ENCODE measurements around the gene CAND1. TPM values are rescaled to one million over a fixed set of nuclear protein-coding genes. Genes with fewer than 3 reads are reported as not detected.

The CAND1 gene
- total and polyA plus RNA-seq, 12 donors = 10.2 to 57.2 (median 35.4) TPM

DNA sequence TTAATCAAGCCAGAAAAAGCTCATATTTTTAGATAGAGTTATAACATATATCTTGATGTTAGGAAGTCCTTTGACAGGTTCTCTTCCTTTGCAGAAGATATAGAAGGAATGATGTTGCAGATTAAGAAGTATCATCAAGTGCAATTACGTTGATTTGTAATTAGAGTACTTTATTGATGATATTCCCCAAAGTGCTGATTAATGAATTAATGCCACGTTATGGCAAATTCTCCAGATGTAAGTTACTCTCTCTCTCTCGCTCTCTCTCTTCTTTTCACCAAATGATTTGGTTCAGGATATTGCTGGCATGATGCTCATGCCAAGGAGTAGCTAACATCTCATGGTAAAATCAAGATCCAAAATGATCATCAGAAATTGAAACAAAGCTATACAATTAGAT is 18.1 kb upstream of the CAND1 start:
- Histone ChIP-seq H3K4me3 (no peak overlapping the region), H3K27ac (no peak overlapping the region), H3K36me3 (no peaks in the 10 kb centered on the region), H3K9me3 (no peaks in the 10 kb centered on the region), H3K27me3 (peaks cover 0 to 6% (median 0%) of the 10 kb centered on the region in 7 donors), H3K4me1 (no peaks in the 10 kb centered on the region)
- DNase-seq (no peak), ATAC-seq (no peak)
- WGBS, 2 donors = 73 to 89% methylated on average over 3 of the region's 3 CpGs
- intact Hi-C loops (cut with DNase I) = no loop called here
- TF ChIP-seq, protein P1, sequence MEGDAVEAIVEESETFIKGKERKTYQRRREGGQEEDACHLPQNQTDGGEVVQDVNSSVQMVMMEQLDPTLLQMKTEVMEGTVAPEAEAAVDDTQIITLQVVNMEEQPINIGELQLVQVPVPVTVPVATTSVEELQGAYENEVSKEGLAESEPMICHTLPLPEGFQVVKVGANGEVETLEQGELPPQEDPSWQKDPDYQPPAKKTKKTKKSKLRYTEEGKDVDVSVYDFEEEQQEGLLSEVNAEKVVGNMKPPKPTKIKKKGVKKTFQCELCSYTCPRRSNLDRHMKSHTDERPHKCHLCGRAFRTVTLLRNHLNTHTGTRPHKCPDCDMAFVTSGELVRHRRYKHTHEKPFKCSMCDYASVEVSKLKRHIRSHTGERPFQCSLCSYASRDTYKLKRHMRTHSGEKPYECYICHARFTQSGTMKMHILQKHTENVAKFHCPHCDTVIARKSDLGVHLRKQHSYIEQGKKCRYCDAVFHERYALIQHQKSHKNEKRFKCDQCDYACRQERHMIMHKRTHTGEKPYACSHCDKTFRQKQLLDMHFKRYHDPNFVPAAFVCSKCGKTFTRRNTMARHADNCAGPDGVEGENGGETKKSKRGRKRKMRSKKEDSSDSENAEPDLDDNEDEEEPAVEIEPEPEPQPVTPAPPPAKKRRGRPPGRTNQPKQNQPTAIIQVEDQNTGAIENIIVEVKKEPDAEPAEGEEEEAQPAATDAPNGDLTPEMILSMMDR (IDR thresholded peaks at IDR 0.05) = no peak

DNA sequence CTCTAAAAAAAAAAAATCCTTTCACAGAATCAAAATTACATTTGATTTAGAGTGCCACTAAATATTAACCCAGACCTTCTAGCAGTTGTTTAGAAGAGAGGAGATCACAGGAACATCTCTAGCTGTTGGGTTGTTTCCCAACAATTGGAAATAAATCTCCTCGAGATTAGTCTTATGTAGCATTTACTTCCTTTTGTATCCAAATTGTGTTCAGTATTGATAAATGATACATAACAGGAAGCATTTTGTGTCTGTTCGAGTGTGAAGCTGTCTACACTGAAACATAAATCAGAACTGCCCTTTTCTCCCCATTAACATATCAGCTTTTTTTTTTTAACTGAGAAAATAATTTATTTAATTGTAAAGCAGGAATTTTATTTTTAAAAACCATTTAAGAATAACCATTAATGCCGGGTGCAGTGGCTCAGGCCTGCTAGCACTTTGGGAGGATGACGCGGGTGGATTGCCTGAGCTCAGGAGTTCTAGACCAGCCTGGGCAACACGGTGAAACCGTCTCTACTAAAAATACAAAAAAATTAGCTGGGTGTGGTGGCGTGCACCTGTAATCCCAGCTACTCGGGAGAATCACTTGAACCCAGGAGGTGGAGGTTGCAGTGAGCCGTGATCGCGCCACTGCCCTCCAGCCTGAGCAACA is 14.7 kb upstream of the CAND1 start:
- intact Hi-C loops (cut with DNase I) = no loop called here
- DNase-seq = no peak

DNA sequence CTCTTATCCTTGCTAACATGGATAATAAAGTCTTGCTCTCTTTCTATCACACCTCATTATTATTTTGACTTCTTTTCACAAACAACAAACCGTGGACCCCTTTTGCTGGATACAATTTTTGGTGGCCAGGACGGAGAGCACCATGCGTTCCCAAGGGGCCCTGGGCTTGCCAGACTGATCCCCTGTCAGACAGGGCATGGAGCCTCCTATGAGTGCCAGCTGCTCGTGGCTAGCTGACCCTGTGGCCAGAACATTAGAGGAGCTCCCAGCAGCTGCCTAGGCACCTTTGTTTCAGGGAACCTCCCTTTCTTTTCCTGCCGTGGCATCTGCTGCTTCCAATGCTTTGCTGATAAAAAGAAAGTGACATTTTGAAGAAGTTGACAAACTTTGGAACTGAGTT is 12.5 kb upstream of the CAND1 start:
- no peaks in the 10 kb centered on the region for H3K36me3 ChIP-seq
- TF ChIP-seq, protein P1 (IDR thresholded peaks at IDR 0.05) = no peak
- intact Hi-C loops (cut with DNase I) = no loop called here
- no peak for DNase-seq
- no peak for ATAC-seq
- H3K4me1 ChIP-seq = no peaks in the 10 kb centered on the region
- H3K27ac ChIP-seq = no peak overlapping the region
- no peak overlapping the region for H3K4me3 ChIP-seq
- 70 to 72% methylated on average over 5 of the region's 5 CpGs for WGBS, 2 donors
- no peaks in the 10 kb centered on the region for H3K9me3 ChIP-seq
- H3K27me3 ChIP-seq = peaks cover 0 to 6% (median 0%) of the 10 kb centered on the region in 7 donors

More for the DNA sequence above, 14.7 kb upstream of the CAND1 start:
- TF ChIP-seq, protein P1 (IDR thresholded peaks at IDR 0.05) = no peak
- Histone ChIP-seq H3K27me3 (peaks cover 0 to 6% (median 0%) of the 10 kb centered on the region in 7 donors), H3K9me3 (no peaks in the 10 kb centered on the region), H3K36me3 (no peaks in the 10 kb centered on the region), H3K4me3 (no peak overlapping the region), H3K27ac (no peak overlapping the region), H3K4me1 (no peaks in the 10 kb centered on the region)
- 89 to 90% methylated on average over 12 of the region's 12 CpGs for WGBS, 2 donors
- no peak for ATAC-seq

DNA sequence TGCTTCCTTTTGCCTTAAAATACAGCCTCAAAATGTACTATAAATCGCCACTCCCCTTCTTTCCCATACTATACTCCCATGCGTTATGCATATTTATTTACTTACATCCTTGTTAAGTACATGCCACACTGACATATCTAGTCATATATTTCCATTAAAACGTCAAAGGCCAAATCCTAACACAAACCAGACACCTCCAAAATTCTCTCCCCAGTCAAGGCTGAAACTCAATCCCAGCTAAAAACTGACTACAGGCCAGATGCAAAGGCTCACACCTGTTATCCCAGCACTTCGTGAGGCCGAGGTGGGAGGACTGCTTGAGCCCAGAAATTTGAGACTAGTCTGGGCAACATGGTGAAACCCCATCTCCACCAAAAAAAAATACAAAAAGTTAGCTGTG is 5.7 kb upstream of the CAND1 start:
- ATAC-seq = no peak
- intact Hi-C loops (cut with DNase I) = no loop called here
- WGBS, 2 donors = 68 to 70% methylated on average over 5 of the region's 5 CpGs

More for the DNA sequence above, 5.7 kb upstream of the CAND1 start:
- H3K27me3 ChIP-seq = no peaks in the 10 kb centered on the region
- TF ChIP-seq, protein P1 (IDR thresholded peaks at IDR 0.05) = no peak
- peaks cover 0 to 9% (median 6%) of the 10 kb centered on the region in 9 donors for H3K4me1 ChIP-seq
- H3K9me3 ChIP-seq = no peaks in the 10 kb centered on the region
- H3K4me3 ChIP-seq = no peak overlapping the region
- no peak overlapping the region for H3K27ac ChIP-seq
- DNase-seq = no peak
- no peaks in the 10 kb centered on the region for H3K36me3 ChIP-seq
